Prostate gland (tissue), 2 donors: Measurements from ENCODE around the gene IL22RA1.

Source experiments
- POLR2A ChIP-seq: fragments of 450-650 bp; IDR thresholded peaks from one replicate; pipeline ENCODE4 v1.6.1; 2016; ENCODE audit warnings: antibody characterized with exemption, mild to moderate bottlenecking
- TF ChIP-seq, protein P1 (sequence below), 4 experiments: fragments of 200-600 bp in 2 of 4; fragments of 450-650 bp in 2 of 4; sonication (generic) in 2 of 4; IDR thresholded peaks; 1 replicate in 3 of 4; 2 replicates in 1 of 4; pipeline ENCODE4 v1.5.1; 2016 to 2019; ENCODE audit warnings: antibody characterized with exemption in 4 of 4, mild to moderate bottlenecking in 2 of 4, moderate library complexity in 2 of 4

DNA sequence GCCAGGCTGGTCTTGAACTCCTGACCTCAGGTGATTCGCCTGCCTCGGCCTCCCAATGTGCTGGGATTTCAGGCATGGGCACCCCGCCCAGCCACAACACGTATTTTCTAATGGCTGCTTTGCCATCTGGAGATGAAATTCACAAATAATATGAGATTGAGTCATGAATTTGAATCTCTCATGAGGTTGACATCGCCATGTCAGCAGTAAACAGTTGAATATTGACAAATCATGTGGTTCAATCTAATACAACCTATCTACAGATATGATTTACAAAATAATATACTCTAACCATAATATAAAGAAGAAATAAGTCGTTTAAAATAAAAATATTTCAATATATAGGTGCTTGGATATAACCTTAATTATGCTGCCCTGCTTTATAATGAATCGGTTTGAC is 73.1 kb downstream of the IL22RA1 start:
- TF ChIP-seq, protein P1, sequence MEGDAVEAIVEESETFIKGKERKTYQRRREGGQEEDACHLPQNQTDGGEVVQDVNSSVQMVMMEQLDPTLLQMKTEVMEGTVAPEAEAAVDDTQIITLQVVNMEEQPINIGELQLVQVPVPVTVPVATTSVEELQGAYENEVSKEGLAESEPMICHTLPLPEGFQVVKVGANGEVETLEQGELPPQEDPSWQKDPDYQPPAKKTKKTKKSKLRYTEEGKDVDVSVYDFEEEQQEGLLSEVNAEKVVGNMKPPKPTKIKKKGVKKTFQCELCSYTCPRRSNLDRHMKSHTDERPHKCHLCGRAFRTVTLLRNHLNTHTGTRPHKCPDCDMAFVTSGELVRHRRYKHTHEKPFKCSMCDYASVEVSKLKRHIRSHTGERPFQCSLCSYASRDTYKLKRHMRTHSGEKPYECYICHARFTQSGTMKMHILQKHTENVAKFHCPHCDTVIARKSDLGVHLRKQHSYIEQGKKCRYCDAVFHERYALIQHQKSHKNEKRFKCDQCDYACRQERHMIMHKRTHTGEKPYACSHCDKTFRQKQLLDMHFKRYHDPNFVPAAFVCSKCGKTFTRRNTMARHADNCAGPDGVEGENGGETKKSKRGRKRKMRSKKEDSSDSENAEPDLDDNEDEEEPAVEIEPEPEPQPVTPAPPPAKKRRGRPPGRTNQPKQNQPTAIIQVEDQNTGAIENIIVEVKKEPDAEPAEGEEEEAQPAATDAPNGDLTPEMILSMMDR (IDR thresholded peaks at IDR 0.05), result no peak
- TF ChIP-seq POLR2A, result no peak
